ENCODE results near the gene TOX2. TPM values are rescaled to one million over a fixed set of nuclear protein-coding genes. Genes with fewer than 3 reads are reported as not detected.

TOX2 gene
- total RNA-seq, 1 experiment from 2014 or later = 1.7 TPM

DNA sequence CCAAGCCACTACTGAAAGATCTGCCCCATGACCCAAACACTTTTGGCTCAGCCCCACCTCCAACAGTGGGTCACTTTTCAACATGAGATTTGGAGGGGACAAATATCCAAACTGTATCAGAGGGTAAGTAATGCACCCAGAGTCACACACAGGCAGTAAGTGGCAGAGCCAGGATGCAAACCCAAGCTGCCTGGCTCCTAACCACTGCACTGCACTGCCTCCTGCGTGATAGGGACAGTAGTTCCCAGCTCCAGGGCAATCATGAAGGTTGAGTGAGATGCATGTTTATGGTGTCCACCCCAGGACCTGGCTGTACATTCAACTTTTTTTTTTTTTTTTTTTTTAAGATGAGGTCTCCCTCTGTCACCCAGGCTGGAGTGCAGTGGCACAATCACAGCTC, 88.2 kb downstream of the TOX2 start:
- Mint-ChIP-seq H3K4me1 (no peaks in the 10 kb centered on the region), H3K27ac (no peak overlapping the region), H3K27me3 (ENCODE audit: low read depth) (peaks cover 3% of the 10 kb centered on the region), H3K36me3 (ENCODE audit: insufficient read depth in 1 of 3, low read depth in 3 of 3) (no peaks in the 10 kb centered on the region), H3K9me3 (no peaks in the 10 kb centered on the region), H3K4me3 (no peak overlapping the region)
- H3K23me2 ChIP-seq (ENCODE audit: insufficient read length, low read depth, low read length, poor library complexity, severe bottlenecking) = no peaks in the 10 kb centered on the region
- no peak overlapping the region for H3K14ac ChIP-seq (ENCODE audit: insufficient read depth, low read length)
- no peak overlapping the region for H2AFZ ChIP-seq (ENCODE audit: low read length)
- TF ChIP-seq, protein P1, sequence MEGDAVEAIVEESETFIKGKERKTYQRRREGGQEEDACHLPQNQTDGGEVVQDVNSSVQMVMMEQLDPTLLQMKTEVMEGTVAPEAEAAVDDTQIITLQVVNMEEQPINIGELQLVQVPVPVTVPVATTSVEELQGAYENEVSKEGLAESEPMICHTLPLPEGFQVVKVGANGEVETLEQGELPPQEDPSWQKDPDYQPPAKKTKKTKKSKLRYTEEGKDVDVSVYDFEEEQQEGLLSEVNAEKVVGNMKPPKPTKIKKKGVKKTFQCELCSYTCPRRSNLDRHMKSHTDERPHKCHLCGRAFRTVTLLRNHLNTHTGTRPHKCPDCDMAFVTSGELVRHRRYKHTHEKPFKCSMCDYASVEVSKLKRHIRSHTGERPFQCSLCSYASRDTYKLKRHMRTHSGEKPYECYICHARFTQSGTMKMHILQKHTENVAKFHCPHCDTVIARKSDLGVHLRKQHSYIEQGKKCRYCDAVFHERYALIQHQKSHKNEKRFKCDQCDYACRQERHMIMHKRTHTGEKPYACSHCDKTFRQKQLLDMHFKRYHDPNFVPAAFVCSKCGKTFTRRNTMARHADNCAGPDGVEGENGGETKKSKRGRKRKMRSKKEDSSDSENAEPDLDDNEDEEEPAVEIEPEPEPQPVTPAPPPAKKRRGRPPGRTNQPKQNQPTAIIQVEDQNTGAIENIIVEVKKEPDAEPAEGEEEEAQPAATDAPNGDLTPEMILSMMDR (conservative IDR thresholded peaks at IDR 0.05) = no peak
- H3K4ac ChIP-seq (ENCODE audit: low read depth, low read length) = no peak overlapping the region
- no peaks in the 10 kb centered on the region for H4K20me1 ChIP-seq (ENCODE audit: control insufficient read depth, insufficient read depth, insufficient read length)
- H3K56ac ChIP-seq (ENCODE audit: insufficient read length, low read depth, low read length) = no peak overlapping the region
- H3K18ac ChIP-seq (ENCODE audit: insufficient read length, low read depth, low read length) = no peak overlapping the region
- no CpG with 5 or more reads among the region's 1 CpG for WGBS (ENCODE audit: extremely low coverage, insufficient read length, low lambda C conversion rate)
- H4K8ac ChIP-seq (replicated peaks; ENCODE audit: insufficient read length, low read depth, low read length) = no peak overlapping the region
- H2BK20ac ChIP-seq (ENCODE audit: low read depth, low read length, poor library complexity, severe bottlenecking) = no peak overlapping the region
- no peak overlapping the region for H2AK5ac ChIP-seq (ENCODE audit: insufficient read length, low read length)
- no peak overlapping the region for H4K91ac ChIP-seq (ENCODE audit: insufficient read length, low read depth, low read length)
- H4K5ac ChIP-seq (ENCODE audit: insufficient read length, low read depth, low read length) = no peak overlapping the region
- H3K9me3 ChIP-seq (ENCODE audit: control insufficient read depth, low read depth, low read length) = no peaks in the 10 kb centered on the region
- no peak overlapping the region for H3K4me2 ChIP-seq (ENCODE audit: insufficient read depth, insufficient read length, low read length)
- H2BK5ac ChIP-seq (ENCODE audit: insufficient read length, low read length) = no peak overlapping the region
- H2BK15ac ChIP-seq (ENCODE audit: low read depth, low read length) = no peak overlapping the region
- H3K79me2 ChIP-seq (ENCODE audit: insufficient read depth, low read length) = no peaks in the 10 kb centered on the region
- no peak overlapping the region for H3K27ac ChIP-seq (ENCODE audit: insufficient read length, low read depth, low read length)
- H3K23ac ChIP-seq (ENCODE audit: insufficient read length, low read depth, low read length) = no peak overlapping the region
- no peak overlapping the region for H3T11ph ChIP-seq (ENCODE audit: low read length)
- no peak overlapping the region for H3K9ac ChIP-seq (ENCODE audit: extremely low read depth, insufficient read length, low read length)
- H3K27me3 ChIP-seq (ENCODE audit: insufficient read depth, low read length) = no peaks in the 10 kb centered on the region
- no peak overlapping the region for H2BK120ac ChIP-seq (ENCODE audit: low read depth, low read length, poor library complexity, severe bottlenecking)
- no peak overlapping the region for H2BK12ac ChIP-seq (ENCODE audit: insufficient read length, low read depth, low read length)
- H3K4me1 ChIP-seq (ENCODE audit: insufficient read depth, low read length) = no peaks in the 10 kb centered on the region
- no peak for DNase-seq
- H3K79me1 ChIP-seq (ENCODE audit: insufficient read depth, low read depth, low read length, poor library complexity, severe bottlenecking) = no peaks in the 10 kb centered on the region
